Measurements from ENCODE around the gene RAD51B.
A peak's percentile ranks its signal among the peaks of the same experiment; 100 is the strongest.

The RAD51B gene

GRCh38 chr14:67857778-67858350 lies 38.3 kb downstream of the RAD51B start:
- Mint-ChIP-seq H3K4me1 (peaks cover 19% of the 10 kb centered on the region), H3K27me3 (no peaks in the 10 kb centered on the region), H3K9me3 (no peaks in the 10 kb centered on the region), H3K27ac (no peak overlapping the region), H3K36me3 (peaks cover 16% of the 10 kb centered on the region), H3K4me3 (no peak overlapping the region)
- no peak for ATAC-seq

DNA sequence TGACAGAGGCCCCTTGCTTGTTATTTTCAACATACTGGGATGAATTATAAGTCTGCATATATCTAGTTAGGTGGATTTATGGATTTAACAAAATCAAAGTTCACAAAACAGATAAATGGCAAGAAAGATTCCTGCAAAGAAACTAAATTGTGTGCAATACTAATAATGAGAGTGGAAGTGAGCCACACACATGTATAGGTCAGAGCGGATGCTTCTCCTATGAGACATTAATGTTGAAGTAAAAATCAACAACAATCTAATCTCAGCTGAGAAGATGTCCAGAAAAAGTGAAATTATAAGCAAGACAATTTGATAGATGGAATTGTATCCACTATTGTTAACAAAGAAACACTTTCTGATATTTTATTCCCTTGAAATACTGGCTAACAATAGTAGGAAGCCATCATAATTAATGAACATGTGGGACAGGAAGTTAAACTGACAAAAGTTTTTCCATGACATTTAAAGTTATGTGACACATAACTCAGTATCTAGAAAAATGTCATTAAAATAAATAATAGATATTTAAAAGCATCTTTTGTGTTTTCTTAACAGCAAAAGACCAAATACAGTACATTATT lies 39.7 kb downstream of the RAD51B start:
- ATAC-seq = no peak
- Mint-ChIP-seq H3K4me1 (peaks cover 5% of the 10 kb centered on the region), H3K9me3 (no peaks in the 10 kb centered on the region), H3K4me3 (no peak overlapping the region), H3K27me3 (no peaks in the 10 kb centered on the region), H3K36me3 (peaks cover 16% of the 10 kb centered on the region), H3K27ac (no peak overlapping the region)

GRCh38 chr14:67863223-67863622 lies 43.6 kb downstream of the RAD51B start:
- no peaks in the 10 kb centered on the region for H3K9me3 Mint-ChIP-seq
- peaks cover 5% of the 10 kb centered on the region for H3K4me1 Mint-ChIP-seq
- H3K4me3 Mint-ChIP-seq = no peak overlapping the region
- H3K27ac Mint-ChIP-seq = no peak overlapping the region
- H3K36me3 Mint-ChIP-seq = peaks cover 28% of the 10 kb centered on the region
- H3K27me3 Mint-ChIP-seq = no peaks in the 10 kb centered on the region
- ATAC-seq = no peak

DNA sequence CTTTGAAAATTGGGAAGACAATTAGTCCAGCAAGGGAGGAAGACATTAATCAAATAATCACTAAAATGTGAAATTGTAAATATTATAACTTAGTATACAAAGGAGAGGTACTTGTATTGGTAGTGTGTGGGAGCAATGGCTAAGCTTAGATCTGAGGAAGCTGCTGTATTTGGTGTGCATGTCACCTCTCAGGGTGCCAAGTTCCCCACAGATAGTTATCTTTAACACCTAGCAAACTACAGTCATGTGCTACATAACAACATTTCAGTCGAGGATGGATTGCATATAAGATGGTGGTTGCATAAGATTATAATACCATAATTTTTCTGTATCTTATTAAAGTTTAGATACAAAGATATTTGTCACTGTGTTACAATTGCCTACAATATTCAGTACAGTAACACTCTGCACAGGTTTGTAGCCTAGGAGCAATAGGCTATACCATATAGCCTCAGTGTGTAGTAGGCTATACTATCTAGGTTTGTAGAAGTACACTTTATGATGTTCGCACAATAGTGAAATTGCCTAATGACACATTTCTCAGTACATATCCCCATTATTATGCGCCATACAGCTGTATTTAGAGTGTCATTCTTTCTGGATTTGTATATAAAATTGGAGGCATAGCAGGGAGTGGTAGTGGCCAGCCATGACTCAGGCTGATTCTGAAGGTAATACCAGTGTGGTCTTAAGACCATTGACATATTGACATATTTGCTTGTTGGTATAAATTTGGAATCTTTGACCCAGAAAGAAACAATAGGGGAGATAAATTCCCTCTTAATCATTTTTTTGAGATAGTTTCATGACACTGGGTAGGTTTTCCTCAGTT lies 55.8 kb downstream of the RAD51B start:
- H3K4me3 Mint-ChIP-seq = no peak overlapping the region

DNA sequence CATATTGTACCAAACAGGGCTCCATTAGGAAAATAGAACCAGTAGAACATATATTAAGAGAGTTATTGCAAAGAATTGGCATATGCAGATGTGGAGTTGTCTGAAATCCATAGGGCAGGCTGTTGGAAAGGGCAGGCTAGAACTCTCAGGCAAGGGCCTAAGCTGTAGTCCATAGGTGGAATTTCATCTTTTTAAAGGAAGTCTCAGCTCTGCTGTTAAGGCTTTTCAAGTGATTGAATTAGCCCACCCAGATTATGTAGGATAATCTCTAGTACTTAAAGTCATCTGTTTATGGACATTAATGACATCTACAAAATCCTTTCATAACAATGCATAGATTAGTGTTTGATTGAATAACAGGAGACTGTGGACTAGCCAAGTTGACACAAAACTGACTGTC lies 59.4 kb downstream of the RAD51B start:
- Mint-ChIP-seq H3K36me3 (no peaks in the 10 kb centered on the region), H3K27ac (no peak overlapping the region), H3K9me3 (no peaks in the 10 kb centered on the region), H3K4me1 (peaks cover 7% of the 10 kb centered on the region), H3K27me3 (no peaks in the 10 kb centered on the region), H3K4me3 (no peak overlapping the region)
- no peak for ATAC-seq

More for the DNA sequence above, 55.8 kb downstream of the RAD51B start:
- Mint-ChIP-seq H3K27ac (no peak overlapping the region), H3K27me3 (no peaks in the 10 kb centered on the region), H3K9me3 (no peaks in the 10 kb centered on the region), H3K36me3 (no peaks in the 10 kb centered on the region), H3K4me1 (no peaks in the 10 kb centered on the region)
- ATAC-seq = no peak

- no peaks in the 10 kb centered on the region for H3K9me3 Mint-ChIP-seq
- peak; percentile 86 for ATAC-seq
- peak overlapping the region; percentile 38 for H3K27ac Mint-ChIP-seq
- no peak overlapping the region for H3K4me3 Mint-ChIP-seq
- H3K4me1 Mint-ChIP-seq = peaks cover 7% of the 10 kb centered on the region
- H3K36me3 Mint-ChIP-seq = no peaks in the 10 kb centered on the region
- no peaks in the 10 kb centered on the region for H3K27me3 Mint-ChIP-seq
These were observed 61.6 kb downstream of the RAD51B start for GRCh38 chr14:67881225-67881624.

DNA sequence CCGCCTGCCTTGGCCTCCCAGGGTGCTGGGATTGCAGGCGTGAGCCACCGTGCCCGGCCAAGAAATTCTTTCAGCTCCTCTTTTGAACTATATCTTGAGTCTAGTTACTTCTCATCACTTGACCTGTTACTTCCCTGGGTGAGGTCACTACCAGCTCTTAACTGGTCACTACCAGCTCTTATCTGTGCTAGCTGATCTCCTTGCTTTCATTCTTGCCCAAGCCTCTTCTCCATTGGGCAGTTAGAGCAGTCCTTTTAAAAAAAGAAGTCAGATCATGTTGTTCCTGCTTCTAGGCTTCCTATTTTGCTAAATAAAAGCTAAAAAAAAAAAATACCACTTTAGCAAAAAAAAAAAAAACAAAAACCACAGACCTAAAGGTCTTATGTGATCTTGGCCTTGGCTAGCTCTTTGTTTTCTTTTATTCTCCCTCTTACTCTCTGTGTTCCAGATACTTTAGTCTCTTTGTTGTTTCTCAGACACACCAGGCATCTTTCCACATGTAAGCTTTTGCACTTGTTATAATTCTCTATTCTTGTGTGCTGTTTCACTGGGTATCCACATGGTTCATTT lies 63.5 kb downstream of the RAD51B start:
- peaks cover 6% of the 10 kb centered on the region for H3K36me3 Mint-ChIP-seq
- H3K27me3 Mint-ChIP-seq = no peaks in the 10 kb centered on the region
- ATAC-seq = no peak
- no peak overlapping the region for H3K27ac Mint-ChIP-seq
- peaks cover 7% of the 10 kb centered on the region for H3K4me1 Mint-ChIP-seq
- no peak overlapping the region for H3K4me3 Mint-ChIP-seq
- no peaks in the 10 kb centered on the region for H3K9me3 Mint-ChIP-seq

GRCh38 chr14:67883717-67884116 lies 64.1 kb downstream of the RAD51B start:
- no peak for ATAC-seq

DNA sequence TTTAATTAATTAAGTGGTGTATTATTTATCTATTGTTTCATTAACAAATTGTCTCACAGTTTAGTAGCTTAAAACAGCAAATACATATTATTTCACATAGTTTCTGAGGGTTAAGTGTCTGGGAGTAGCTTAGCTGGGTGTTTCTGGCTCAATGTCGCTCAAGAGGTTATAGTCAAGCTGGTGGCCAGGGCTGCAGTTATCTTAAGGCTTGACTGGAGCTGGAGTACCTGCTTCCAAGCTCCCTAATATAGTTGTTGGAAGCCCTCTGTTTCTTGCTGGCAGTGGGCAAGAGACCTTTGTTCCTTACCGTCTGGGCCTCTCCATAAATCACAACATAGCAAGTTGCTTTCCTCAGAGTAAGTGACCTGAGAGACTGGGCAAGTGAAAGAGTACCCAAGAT lies 66.6 kb downstream of the RAD51B start:
- no peak for ATAC-seq
- H3K4me1 Mint-ChIP-seq = peaks cover 6% of the 10 kb centered on the region
- H3K27ac Mint-ChIP-seq = no peak overlapping the region
- no peaks in the 10 kb centered on the region for H3K27me3 Mint-ChIP-seq
- H3K36me3 Mint-ChIP-seq = peaks cover 6% of the 10 kb centered on the region
- H3K9me3 Mint-ChIP-seq = no peaks in the 10 kb centered on the region
- no peak overlapping the region for H3K4me3 Mint-ChIP-seq

More at GRCh38 chr14:67883717-67884116, 64.1 kb downstream of the RAD51B start:
- Mint-ChIP-seq H3K27ac (no peak overlapping the region), H3K9me3 (no peaks in the 10 kb centered on the region), H3K27me3 (no peaks in the 10 kb centered on the region), H3K4me1 (peaks cover 7% of the 10 kb centered on the region), H3K36me3 (peaks cover 6% of the 10 kb centered on the region), H3K4me3 (no peak overlapping the region)

GRCh38 chr14:67887478-67887877 lies 67.9 kb downstream of the RAD51B start:
- no peak overlapping the region for H3K27ac Mint-ChIP-seq
- no peak overlapping the region for H3K4me3 Mint-ChIP-seq
- no peaks in the 10 kb centered on the region for H3K27me3 Mint-ChIP-seq
- peaks cover 6% of the 10 kb centered on the region for H3K36me3 Mint-ChIP-seq
- H3K9me3 Mint-ChIP-seq = no peaks in the 10 kb centered on the region
- H3K4me1 Mint-ChIP-seq = no peaks in the 10 kb centered on the region
- ATAC-seq = no peak

DNA sequence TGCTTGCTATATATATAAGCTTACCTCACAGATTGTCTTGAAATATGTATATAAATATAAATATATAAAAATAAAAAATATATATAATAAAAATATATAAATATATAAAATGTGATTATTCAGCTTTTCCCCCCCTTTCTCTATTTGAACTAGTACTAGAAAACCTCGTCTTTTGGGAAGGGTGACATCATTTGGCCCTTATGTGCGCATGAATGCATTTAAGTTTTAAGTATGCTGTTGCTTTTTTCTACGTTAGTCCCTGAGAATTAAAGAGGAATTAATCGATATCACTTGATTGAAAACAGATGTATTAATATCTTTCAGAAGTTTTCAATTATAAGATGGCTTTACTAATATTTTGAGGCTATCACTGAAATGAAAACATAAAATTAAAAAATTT lies 69.9 kb downstream of the RAD51B start:
- no peaks in the 10 kb centered on the region for H3K27me3 Mint-ChIP-seq
- H3K36me3 Mint-ChIP-seq = peaks cover 14% of the 10 kb centered on the region
- ATAC-seq = no peak
- H3K4me1 Mint-ChIP-seq = no peaks in the 10 kb centered on the region
- H3K9me3 Mint-ChIP-seq = no peaks in the 10 kb centered on the region
- no peak overlapping the region for H3K27ac Mint-ChIP-seq
- no peak overlapping the region for H3K4me3 Mint-ChIP-seq

DNA sequence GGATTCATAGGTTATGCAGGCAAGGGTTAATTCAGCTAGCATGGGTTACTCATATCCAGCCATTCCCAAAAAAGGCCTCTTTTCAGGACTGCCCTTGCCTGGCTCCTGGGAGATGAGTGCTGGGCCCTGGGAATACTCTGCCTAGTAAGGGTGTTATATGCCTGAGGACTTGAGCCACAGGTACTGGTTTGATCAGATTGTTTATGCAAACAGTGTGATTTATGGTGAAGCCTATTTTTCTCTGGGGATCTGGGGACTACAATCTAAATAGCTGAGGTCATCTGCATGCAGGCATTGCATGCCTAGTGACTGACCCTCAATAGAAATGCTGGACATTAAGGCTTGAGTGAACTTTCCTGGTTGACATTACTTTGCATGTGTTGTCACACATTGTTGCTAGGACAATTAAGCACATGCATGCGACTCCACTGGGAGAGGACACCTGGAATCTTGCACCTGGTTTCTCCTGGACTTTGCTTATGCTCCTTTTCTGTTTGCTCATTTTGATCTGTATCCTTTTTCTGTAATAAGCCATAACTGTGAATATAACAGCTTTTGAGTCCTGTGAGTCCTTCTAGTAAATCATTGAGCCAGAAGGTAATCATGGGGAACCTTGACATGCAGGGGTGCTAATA lies 73.0 kb downstream of the RAD51B start:
- ATAC-seq = no peak
- no peaks in the 10 kb centered on the region for H3K27me3 Mint-ChIP-seq
- no peak overlapping the region for H3K4me3 Mint-ChIP-seq
- H3K36me3 Mint-ChIP-seq = peaks cover 28% of the 10 kb centered on the region
- H3K9me3 Mint-ChIP-seq = no peaks in the 10 kb centered on the region
- H3K4me1 Mint-ChIP-seq = no peaks in the 10 kb centered on the region
- no peak overlapping the region for H3K27ac Mint-ChIP-seq

GRCh38 chr14:67900231-67900630 lies 80.7 kb downstream of the RAD51B start:
- H3K27me3 Mint-ChIP-seq = no peaks in the 10 kb centered on the region

GRCh38 chr14:67908052-67908754 lies 88.6 kb downstream of the RAD51B start:
- Mint-ChIP-seq H3K27me3 (no peaks in the 10 kb centered on the region), H3K4me3 (no peak overlapping the region), H3K36me3 (peaks cover 46% of the 10 kb centered on the region), H3K27ac (no peak overlapping the region), H3K9me3 (peaks cover 10% of the 10 kb centered on the region), H3K4me1 (peaks cover 12% of the 10 kb centered on the region)
- ATAC-seq = no peak

More at GRCh38 chr14:67900231-67900630, 80.7 kb downstream of the RAD51B start:
- no peak for ATAC-seq
- Mint-ChIP-seq H3K9me3 (peaks cover 7% of the 10 kb centered on the region), H3K4me3 (no peak overlapping the region), H3K4me1 (no peaks in the 10 kb centered on the region), H3K36me3 (peaks cover 44% of the 10 kb centered on the region), H3K27ac (no peak overlapping the region)

GRCh38 chr14:67911562-67911961 lies 92.0 kb downstream of the RAD51B start:
- Mint-ChIP-seq H3K27me3 (no peaks in the 10 kb centered on the region), H3K9me3 (no peaks in the 10 kb centered on the region), H3K27ac (no peak overlapping the region), H3K4me3 (no peak overlapping the region), H3K36me3 (peaks cover 20% of the 10 kb centered on the region), H3K4me1 (peaks cover 6% of the 10 kb centered on the region)
- ATAC-seq = no peak
